ENCODE data around the gene JOSD2. TPM values are rescaled to one million over a fixed set of nuclear protein-coding genes. Genes with fewer than 3 reads are reported as not detected.

The JOSD2 gene
- total RNA-seq, 1 experiment from 2014 or later = 27.9 TPM

DNA sequence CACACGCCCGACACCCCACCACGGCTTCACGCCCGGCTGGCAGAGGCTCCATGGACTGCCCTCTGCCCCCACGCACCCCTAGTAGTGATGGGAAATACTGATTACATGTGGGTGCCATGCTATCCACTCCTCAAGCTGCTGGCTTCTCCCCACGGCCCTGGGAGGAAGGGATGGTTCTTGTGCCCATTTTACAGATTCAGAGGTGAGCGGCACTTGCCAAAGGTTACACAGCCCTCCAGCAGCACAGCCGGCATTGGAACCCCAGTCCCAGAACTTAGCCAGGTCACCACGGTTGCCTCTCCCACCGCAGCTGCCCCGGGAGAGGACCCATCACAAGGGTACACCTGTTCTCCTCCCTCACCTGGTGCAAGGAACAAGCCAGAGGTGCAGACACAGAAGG, 44.0 kb upstream of the JOSD2 start:
- H3K9me3 ChIP-seq = no peaks in the 10 kb centered on the region
- H3K4me3 Mint-ChIP-seq (ENCODE audit: unreplicated experiment) = peak overlapping the region; percentile 75
- TF ChIP-seq, protein P1, sequence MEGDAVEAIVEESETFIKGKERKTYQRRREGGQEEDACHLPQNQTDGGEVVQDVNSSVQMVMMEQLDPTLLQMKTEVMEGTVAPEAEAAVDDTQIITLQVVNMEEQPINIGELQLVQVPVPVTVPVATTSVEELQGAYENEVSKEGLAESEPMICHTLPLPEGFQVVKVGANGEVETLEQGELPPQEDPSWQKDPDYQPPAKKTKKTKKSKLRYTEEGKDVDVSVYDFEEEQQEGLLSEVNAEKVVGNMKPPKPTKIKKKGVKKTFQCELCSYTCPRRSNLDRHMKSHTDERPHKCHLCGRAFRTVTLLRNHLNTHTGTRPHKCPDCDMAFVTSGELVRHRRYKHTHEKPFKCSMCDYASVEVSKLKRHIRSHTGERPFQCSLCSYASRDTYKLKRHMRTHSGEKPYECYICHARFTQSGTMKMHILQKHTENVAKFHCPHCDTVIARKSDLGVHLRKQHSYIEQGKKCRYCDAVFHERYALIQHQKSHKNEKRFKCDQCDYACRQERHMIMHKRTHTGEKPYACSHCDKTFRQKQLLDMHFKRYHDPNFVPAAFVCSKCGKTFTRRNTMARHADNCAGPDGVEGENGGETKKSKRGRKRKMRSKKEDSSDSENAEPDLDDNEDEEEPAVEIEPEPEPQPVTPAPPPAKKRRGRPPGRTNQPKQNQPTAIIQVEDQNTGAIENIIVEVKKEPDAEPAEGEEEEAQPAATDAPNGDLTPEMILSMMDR (IDR thresholded peaks at IDR 0.05; ENCODE audit: insufficient read depth in 1 of 2, low read depth in 1 of 2, low read length in 1 of 2, severe bottlenecking in 1 of 2, unreplicated experiment in 1 of 2) = no peak
- no peaks in the 10 kb centered on the region for H3K36me3 ChIP-seq (ENCODE audit: control insufficient read depth, insufficient read depth, low read length)
- DNase-seq = no peak
- POLR2A ChIA-PET = no interaction called here
- no peaks in the 10 kb centered on the region; the same call in 1 of the 2 replicates for H3K27me3 ChIP-seq (replicated peaks; ENCODE audit: control insufficient read depth, insufficient read depth, low read length)
- H3K4me1 Mint-ChIP-seq (ENCODE audit: low read depth, unreplicated experiment) = peaks cover 6% of the 10 kb centered on the region
- H3K4me1 ChIP-seq = peaks cover 11% of the 10 kb centered on the region
- H3K27ac Mint-ChIP-seq (ENCODE audit: unreplicated experiment) = no peak overlapping the region
- no peaks in the 10 kb centered on the region for H3K9me3 Mint-ChIP-seq (ENCODE audit: unreplicated experiment)
- BruUV-seq (replicated peaks) = no TSS peak
- CTCF ChIA-PET = interaction anchor here (1.8 to 2.5 kb wide), 2 partner anchors 17 kb away, joined by 11 to 25 read pairs; no protein-coding TSS in a partner anchor
- intact Hi-C loops (cut with micrococcal nuclease; ENCODE audit: unreplicated experiment) = no loop called here
- H3K4me3 ChIP-seq (ENCODE audit: low read depth, low read length) = no peak overlapping the region
- no peaks in the 10 kb centered on the region for H3K36me3 Mint-ChIP-seq (ENCODE audit: insufficient read depth, unreplicated experiment)
- peaks cover 26% of the 10 kb centered on the region for H3K27me3 Mint-ChIP-seq (ENCODE audit: insufficient read depth, unreplicated experiment)

DNA sequence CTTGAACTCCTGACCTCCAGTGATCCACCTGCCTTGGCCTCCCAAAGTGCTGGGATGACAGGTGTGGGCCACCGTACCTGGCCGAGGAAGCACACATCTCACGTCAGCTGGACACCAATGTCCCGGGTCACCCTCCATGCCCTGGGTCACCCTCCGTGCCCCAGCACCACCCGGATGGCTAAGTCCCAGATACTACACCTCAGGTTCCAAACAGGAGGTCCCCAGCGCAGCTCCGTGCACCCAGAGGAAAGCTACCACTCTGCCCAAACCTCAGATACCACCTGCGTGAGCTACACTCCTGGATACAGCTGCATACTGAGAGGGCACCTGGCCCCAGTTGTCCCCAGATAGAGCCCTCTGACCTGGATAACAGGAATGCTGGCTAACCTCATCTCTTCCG, 43.2 kb upstream of the JOSD2 start:
- ChIA-PET CTCF (no interaction called here), POLR2A (no interaction called here)
- no peak for DNase-seq
- H3K36me3 ChIP-seq (ENCODE audit: control insufficient read depth, insufficient read depth, low read length) = no peaks in the 10 kb centered on the region
- no peaks in the 10 kb centered on the region for H3K9me3 ChIP-seq
- H3K4me3 ChIP-seq (ENCODE audit: low read depth, low read length) = no peak overlapping the region
- intact Hi-C loops (cut with micrococcal nuclease; ENCODE audit: unreplicated experiment) = no loop called here
- peaks cover 29% of the 10 kb centered on the region for H3K27me3 Mint-ChIP-seq (ENCODE audit: insufficient read depth, unreplicated experiment)
- H3K27ac Mint-ChIP-seq (ENCODE audit: unreplicated experiment) = no peak overlapping the region
- H3K4me3 Mint-ChIP-seq (ENCODE audit: unreplicated experiment) = no peak overlapping the region
- no peaks in the 10 kb centered on the region for H3K9me3 Mint-ChIP-seq (ENCODE audit: unreplicated experiment)
- peaks cover 6% of the 10 kb centered on the region for H3K4me1 Mint-ChIP-seq (ENCODE audit: low read depth, unreplicated experiment)
- no peaks in the 10 kb centered on the region; the same call in 1 of the 2 replicates for H3K27me3 ChIP-seq (replicated peaks; ENCODE audit: control insufficient read depth, insufficient read depth, low read length)
- no TSS peak for BruUV-seq (replicated peaks)
- TF ChIP-seq, protein P1 (IDR thresholded peaks at IDR 0.05; ENCODE audit: insufficient read depth in 1 of 2, low read depth in 1 of 2, low read length in 1 of 2, severe bottlenecking in 1 of 2, unreplicated experiment in 1 of 2) = no peak
- H3K4me1 ChIP-seq = peaks cover 11% of the 10 kb centered on the region
- H3K36me3 Mint-ChIP-seq (ENCODE audit: insufficient read depth, unreplicated experiment) = no peaks in the 10 kb centered on the region

DNA sequence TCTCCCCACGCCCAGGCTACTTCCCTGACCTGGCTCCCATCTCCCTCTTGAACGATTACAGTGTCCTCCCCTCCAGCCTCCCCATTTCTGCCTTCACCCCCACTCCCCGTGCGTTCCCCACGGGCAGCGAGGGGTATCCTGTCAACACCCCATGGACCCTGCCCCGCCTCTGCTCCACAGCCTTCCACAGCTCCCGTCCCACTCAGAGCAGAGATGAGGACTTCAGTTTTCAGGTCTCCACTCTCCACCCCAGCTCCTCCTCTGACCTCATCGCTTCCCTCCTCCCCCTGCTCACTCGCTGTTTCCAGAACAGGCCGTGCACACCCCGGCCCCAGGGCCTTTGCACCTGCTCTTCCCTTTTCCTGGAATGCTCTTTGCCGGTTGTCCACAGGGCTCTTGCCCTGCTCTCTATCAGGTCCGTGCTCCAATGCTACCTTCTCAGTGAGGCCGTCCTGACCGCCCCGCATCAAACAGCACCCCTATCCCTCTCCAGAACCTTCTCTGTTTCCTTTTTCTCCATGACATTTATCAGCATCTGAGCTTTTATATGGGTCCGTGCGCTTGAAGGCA, 42.2 kb upstream of the JOSD2 start:
- H3K36me3 Mint-ChIP-seq (ENCODE audit: insufficient read depth, unreplicated experiment) = no peaks in the 10 kb centered on the region
- TF ChIP-seq, protein P1 (IDR thresholded peaks at IDR 0.05; ENCODE audit: insufficient read depth in 1 of 2, low read depth in 1 of 2, low read length in 1 of 2, severe bottlenecking in 1 of 2, unreplicated experiment in 1 of 2) = no peak
- intact Hi-C loops (cut with micrococcal nuclease; ENCODE audit: unreplicated experiment) = no loop called here
- ChIA-PET POLR2A (no interaction called here), CTCF (no interaction called here)
- peaks cover 2% of the 10 kb centered on the region; the same call in 1 of the 2 replicates for H3K27me3 ChIP-seq (replicated peaks; ENCODE audit: control insufficient read depth, insufficient read depth, low read length)
- no peak overlapping the region for H3K4me3 Mint-ChIP-seq (ENCODE audit: unreplicated experiment)
- peaks cover 6% of the 10 kb centered on the region for H3K4me1 Mint-ChIP-seq (ENCODE audit: low read depth, unreplicated experiment)
- H3K4me3 ChIP-seq (ENCODE audit: low read depth, low read length) = no peak overlapping the region
- no peak overlapping the region for H3K27ac Mint-ChIP-seq (ENCODE audit: unreplicated experiment)
- no TSS peak for BruUV-seq (replicated peaks)
- H3K36me3 ChIP-seq (ENCODE audit: control insufficient read depth, insufficient read depth, low read length) = no peaks in the 10 kb centered on the region
- H3K9me3 Mint-ChIP-seq (ENCODE audit: unreplicated experiment) = no peaks in the 10 kb centered on the region
- no peak for DNase-seq
- peaks cover 32% of the 10 kb centered on the region for H3K27me3 Mint-ChIP-seq (ENCODE audit: insufficient read depth, unreplicated experiment)
- peaks cover 11% of the 10 kb centered on the region for H3K4me1 ChIP-seq
- no peaks in the 10 kb centered on the region for H3K9me3 ChIP-seq

Measured in Caco-2 (cell line).